GM21737 (cell line): ENCODE data around the gene PON3.
"Not testable (repeated sequence)": the region's sequence is repeated elsewhere in the genome, so short reads cannot be mapped to it uniquely, and the experiment has no call there.

Experiments used
- ATAC-seq: cut with Tn5 transposase; IDR thresholded peaks from one replicate; pipeline ENCODE4 v1.9.1; 2021; ENCODE audit warnings: mild to moderate bottlenecking, moderate library complexity; ENCODE audit not compliant: unreplicated experiment

The PON3 gene

GRCh38 chr7:95412075-95412474 lies 15.9 kb upstream of the PON3 start:
- no peak for ATAC-seq

DNA sequence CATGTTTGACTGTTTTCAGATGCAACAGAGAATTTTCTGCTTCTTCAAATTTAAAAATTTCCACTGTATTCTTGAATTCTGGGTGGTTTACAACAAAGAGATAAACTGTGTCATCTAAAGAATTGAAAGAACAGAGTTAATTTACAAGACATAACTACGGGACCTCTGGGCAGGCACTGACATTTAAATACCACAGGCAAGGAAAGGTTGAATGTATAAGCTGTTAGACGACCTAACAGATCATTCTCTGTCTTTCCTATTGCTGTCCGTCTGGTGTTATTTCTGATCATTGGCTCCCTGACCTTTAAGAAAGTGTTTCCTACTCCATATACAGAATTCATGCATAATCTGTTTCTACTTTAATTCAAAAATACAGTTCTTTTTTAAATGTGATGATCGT lies 15.5 kb upstream of the PON3 start:
- no peak for ATAC-seq

- ATAC-seq: no peak
Measured at GRCh38 chr7:95411036-95411435, 14.9 kb upstream of the PON3 start.

DNA sequence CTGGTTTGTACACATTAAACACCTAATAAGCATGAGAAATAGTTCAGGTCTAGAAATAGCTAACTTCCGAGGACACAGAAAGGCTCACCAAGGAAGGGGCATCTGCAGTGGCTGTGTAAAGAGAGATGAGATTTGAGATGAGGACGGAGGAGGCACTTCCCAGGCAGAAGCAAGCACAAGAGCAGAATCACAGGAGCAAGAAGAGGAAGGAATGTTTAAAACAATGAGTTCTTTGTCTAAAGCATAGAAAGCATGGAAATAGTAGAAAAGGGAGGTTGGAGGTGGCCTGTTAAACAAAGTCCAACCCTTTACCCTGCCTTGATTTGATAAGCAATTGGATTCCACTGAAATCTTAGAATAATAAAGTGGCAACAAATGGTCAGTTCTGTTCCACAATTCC lies 11.6 kb upstream of the PON3 start:
- no peak for ATAC-seq

DNA sequence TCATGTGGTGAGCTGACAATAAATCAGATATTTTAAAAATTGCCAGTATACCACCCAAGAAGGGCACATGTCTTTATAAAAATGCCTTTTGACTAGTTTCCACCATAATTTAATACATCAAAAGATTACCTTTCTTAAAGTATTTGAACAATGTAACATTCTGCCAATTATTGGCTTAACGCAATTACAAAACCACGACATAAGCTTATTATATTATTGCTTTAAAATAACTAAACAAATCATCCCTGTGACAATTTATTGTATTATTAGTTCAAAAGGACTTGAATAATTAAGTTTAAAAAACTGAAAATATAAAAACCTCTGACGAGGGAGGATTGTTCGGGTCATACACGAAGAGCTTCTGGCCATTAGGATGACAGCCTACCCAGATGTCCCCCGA lies 9.6 kb upstream of the PON3 start:
- ATAC-seq: no peak

DNA sequence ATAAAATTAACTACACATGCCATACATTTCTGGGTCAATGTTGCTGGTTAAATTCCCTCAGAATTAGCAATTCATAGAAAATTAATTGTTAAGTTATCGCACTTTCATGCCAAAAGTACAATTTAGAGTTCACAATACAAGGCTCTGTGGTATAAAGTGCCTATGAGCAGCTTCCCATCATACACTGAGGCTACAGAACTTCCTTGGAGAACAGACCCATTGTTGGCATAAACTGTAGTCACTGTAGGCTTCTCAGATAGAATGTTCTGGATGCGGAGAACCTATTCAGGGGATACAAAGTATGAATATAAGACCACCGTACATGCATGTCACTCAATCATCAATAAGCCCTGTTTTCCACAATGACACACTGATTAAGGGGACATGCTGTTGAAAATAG lies 9.0 kb upstream of the PON3 start:
- no peak for ATAC-seq

DNA sequence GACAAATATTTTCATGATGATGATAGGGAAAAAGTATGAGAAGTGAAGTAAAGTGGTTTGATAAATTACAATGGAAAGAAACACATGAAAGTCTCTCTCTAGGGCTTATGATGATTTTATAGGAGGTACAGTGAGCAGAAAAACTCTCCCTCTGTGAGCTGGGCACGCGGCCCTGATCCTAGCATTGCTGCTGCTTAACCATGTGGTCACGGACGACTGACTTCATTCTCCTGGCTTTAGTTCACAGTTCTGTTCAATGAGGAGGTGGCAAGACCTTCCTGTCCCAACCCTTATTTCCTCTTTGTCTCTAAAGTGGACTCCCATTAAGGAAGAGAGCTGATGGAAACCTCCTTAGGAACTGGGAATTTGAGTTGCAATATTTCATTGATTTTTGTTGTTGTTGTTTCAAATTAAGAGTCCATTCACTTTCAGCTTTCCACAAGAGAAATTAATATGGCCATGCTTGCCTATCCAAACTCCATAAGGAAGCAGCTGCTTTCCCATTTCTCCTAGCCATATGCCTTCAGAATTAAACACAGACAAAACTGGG lies 8.2 kb upstream of the PON3 start:
- no peak for ATAC-seq

DNA sequence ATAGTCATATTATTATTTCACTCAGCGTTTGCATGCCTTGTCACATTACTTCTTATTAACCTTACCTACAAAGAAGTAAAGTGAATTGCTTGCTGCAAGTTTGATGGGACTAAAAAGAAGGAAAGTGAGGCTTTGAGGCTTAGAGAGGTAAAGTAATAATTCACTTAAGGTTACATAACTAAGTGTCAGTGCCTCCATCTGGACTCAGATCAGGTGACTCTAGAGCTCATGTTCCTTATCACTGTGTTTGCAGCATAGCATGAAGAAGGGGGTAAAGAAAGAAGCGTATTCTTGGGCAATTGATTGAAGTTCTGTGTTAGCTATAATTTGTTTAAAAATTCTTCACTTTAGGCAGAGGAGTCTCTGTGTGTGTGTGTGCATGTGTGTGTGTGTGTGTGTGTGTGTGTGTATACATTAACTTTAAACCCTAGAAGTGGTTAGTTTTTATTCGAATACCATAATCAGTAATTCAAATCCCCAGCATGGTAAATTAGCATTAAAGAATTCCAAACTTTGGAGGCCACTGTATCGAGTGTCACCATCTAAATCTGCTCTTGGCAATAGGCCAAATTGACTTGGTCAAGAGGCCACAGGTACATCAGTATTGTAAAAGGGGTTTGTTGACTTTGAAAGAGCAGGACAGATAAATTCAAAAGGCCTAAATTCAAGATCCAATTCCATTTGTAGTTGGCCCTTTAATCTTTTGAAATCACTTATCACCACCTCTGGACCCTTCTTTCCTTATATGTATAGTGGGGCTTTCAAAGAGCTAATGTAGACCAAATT lies 2.2 kb upstream of the PON3 start:
- ATAC-seq: no peak

DNA sequence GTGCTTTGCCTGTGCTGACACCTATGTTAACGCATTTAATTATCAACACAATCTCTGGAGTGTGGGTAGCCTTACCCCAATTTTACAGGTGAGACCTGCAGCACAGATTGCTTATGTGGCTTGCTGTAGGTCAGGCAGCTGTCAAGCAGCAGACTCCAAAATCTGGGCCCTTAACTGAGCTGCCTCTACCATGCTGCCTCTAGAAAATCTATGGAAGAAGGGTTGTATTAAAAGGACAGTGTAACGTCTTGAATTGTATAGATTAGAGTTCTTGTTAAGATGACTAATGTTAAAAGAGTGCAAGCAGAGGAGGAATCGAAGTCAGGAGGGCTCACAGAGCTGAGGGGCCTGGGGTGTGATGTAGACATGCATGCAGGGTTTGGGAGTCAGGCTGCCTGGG lies 1.2 kb upstream of the PON3 start:
- ATAC-seq: no peak

- ATAC-seq: no peak
Measured at GRCh38 chr7:95395755-95396135, 430 bp downstream of the PON3 start.

DNA sequence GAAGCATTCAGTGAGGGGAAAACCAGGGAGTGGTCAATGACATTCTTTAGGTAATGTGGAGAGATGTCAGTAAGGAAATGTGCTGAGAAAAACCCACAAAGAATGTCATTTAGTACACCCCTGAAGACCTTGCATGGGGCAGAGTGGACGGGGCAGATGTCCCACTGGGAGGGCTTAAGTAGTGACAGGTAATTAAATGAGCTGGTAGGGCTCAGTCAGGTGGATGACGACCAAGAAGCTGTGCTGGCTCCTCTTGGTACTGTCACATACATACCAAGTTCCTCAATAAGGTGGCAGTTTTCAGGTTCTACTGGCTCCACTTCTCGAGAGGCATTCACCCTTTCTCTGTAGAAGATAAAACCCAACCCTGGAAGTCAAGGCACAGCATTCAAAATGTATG lies 1.8 kb downstream of the PON3 start:
- no peak for ATAC-seq

DNA sequence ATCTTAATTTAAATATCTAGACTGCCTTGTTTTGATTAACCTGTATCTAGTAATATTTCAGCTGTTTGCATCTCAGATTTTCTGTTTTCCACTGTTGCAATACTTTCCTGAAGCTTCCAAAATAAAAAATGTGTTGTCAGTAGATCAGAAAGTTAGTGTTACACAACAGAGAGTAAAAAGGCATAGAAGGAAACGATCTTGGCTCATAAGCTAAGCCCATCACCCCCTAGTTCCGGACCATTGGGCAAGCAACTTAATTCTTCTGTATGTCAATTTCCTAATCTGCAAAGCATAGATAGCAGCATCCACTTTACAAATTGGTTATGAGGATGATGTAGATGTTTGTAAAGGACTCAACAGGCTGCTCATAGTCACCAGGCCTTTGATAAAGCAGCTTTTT lies 4.4 kb downstream of the PON3 start:
- ATAC-seq: no peak

GRCh38 chr7:95389516-95389915 lies 6.7 kb downstream of the PON3 start:
- ATAC-seq: no peak

DNA sequence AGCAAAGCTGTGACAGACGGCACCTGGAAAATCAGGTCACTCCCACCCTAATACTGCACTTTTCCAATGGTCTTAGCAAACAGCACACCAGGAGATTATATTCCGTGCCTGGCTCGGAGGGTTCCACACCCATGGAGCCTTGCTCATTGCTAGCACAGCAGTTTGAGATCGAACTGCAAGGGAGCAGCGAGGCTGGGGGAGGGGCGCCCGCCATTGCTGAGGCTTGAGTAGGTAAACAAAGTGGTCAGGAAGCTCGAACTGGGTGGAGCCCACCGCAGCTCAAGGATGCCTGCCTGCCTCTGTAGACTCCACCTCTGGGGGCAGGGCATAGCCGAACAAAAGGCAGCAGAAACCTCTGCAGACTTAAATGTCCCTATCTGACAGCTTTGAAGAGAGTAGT lies 16.7 kb downstream of the PON3 start:
- ATAC-seq: not testable (repeated sequence)

DNA sequence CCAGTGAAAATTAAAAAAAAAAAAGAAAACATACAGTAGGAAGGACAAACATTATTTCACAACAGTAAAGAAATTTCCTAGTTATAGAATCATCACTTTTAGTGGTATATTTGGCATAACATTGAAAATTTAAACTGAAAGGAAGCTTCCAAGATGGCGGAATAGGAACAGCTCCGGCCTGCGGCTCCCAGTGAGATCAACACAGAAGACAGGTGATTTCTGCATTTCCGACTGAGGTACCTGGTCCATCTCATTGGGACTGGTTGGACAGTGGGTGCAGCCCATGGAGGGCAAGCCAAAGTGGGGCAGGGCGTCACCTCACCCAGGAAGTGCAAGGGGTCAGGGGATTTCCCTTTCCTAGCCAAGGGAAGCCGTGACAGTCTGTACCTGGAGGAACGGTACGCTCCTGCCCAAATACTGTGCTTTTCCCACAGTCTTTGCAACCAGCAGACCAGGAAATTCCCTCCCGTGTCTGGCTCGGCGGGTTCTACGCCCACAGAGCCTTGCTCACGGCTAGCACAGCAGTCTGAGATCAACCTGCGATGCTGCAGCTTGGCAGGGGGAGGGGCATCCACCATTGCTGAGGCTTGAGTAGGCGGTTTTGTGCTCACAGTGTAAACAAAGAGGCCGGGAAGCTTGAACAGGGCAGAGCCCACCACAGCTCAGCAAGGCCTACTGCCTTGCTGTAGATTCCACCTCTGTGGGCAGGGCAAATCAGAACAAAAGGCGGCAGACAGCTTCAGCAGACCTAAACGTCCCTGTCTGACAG lies 19.4 kb downstream of the PON3 start:
- ATAC-seq: no peak

DNA sequence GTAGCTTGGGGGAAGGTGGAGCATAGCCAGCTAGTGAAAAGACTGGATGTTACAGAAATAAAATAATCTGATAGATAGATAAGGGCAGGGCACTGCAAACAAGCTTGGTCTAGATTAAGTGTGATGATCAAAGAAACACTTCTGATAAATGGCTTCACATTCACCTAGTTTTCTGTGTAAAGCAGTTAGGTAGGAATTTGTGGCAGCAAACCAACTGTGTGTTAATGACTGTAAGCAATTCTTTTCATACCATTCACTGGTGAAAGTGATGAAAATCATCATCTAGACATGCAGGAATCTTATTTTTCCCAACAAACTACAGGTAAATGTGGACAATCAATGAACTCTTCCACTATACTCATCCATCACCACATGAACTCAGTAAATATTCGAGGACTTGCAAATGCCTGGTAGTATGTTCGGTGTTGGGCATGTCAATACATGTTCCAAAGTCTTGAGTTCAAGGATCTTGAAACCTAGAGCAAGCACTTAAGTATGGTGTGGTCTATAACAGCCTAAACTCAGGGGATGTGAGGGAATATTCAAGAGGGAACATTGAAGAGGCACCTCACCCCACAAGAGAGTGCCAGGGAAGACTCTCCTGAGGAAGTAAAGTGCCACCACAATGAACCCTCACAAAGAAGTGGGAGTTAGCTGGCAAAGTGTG lies 20.5 kb downstream of the PON3 start:
- no peak for ATAC-seq

DNA sequence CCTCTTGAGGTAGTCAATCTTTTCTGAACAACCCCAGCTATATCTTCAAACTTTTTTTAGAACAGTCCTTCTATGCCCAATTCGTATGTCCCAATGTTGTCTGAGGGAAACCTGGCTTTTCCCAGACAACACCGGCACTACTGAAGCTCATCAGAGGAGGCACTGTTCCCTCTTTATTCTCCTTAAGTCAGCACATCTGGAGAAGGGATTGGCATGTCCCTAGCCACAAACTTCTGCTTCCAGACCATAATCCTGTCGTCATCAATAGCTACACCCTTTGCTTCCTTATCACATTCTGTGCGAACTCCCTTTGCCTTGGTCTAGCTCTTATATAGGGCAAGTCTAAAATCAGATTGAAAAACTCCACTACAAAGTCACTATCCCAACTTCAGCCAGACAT lies 22.9 kb downstream of the PON3 start:
- ATAC-seq: no peak

DNA sequence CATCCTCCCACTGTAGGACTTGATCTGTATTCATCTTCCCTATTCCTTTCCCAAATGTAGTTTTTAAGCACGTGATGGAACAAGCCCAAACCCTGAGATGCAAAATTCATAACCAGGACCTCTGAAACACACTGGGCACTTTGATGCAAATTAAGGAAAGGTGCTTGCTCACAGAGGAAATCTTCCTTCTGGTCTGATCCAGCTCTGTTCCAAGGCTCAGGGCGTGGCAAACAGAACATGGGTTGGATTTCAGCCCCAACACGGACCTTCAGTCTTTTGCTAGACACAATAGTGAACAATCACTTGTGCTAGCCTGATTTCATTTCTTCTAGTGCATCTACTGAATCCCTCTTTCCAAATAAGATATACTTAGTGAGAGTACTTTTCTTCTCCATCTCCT lies 27.9 kb downstream of the PON3 start:
- no peak for ATAC-seq

DNA sequence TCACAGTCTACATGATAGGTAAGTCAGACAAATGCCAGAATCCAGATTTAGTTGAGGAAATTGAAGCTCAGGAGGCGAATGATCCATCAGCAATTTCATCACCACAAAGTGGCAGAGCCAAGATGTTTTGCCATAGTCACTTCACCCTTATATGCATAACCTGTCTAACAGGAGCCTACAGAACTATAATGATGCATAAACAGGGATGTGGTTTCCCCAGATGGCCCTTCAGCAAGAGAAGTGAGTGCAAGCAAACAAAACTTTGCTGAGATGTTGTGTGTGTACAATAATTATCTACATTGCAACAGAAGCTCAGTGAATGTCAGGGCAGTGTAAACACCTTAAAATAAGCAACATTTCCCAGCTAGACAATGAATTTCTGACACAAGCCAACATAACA lies 28.6 kb downstream of the PON3 start:
- no peak for ATAC-seq

- ATAC-seq: no peak
Measured at GRCh38 chr7:95365151-95365550, 31.0 kb downstream of the PON3 start.

DNA sequence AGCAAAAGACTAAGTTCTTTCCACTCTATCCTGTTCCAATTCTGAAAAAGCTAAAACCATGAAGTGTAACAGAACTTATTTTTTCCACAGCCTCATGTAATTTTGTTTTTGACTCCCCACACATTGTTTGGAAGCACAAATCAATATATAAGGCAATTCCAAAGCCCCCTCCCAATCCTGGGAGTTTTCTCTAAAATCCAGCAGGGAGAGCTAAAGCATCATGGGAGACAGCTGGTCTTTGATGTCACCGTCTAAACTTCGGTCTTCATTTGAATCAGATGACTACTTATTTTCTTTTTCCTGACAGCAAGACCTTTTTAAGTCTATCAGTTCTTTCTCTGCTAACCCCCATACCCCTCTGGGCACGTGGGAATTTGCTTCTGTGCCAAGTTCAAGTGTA lies 38.6 kb downstream of the PON3 start:
- ATAC-seq: no peak
